Measurements from ENCODE around the gene RARB. TPM values are rescaled to one million over a fixed set of nuclear protein-coding genes. Genes with fewer than 3 reads are reported as not detected.

The RARB gene
- total RNA-seq, 1 donor from 2014 or later, result not detected

DNA sequence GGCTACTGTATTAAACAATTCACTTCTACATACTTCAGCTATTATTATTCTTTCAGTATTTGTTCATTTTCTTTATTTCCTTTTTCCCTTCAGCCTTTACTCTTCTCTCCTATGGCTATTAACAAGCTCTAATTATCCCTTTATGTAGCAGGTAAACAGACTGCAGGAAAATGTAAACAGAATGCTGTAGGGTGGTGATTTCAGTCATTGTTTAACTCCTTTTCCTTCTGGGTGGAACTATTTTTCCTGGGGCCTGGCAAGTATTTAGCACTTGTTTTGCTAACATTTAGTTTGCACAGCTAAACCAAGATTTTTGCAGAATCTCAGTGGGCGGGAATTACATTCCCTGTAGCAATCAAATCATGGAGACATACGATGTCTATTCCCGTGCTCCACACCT lies 14.4 kb downstream of the RARB start:
- no peak overlapping the region for H3K4me3 Mint-ChIP-seq
- H3K4me1 Mint-ChIP-seq (ENCODE audit: low read depth), result no peaks in the 10 kb centered on the region
- H3K36me3 Mint-ChIP-seq (ENCODE audit: low read depth), result no peaks in the 10 kb centered on the region
- H3K27ac Mint-ChIP-seq, result no peak overlapping the region
- H3K27me3 Mint-ChIP-seq (ENCODE audit: insufficient read depth), result peaks cover 2% of the 10 kb centered on the region
- intact Hi-C loops (cut with micrococcal nuclease), result loop anchor here (10.0 kb wide), 1 partner anchor 152 kb away; no protein-coding TSS in a partner anchor
- no peak for DNase-seq (ENCODE audit: low spot score)
- H3K9me3 Mint-ChIP-seq, result no peaks in the 10 kb centered on the region

DNA sequence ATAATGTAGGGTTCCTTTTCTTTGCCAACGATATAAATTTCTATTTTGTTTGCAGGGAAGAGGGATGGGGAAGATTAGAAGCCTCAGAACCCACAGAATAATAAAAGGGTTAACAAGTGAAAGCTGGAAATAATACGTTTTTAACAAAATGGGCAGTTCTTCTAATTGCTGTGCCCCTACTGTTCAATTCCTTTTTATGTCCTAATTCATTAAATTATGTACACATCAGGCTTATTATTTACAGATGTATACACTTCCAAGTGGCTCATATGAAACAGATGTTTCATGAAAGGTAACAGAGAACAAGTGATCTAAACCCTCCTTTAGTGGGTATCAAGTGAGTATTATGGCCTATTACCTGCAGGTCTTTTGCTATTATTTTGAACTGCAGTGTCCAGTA lies 16.2 kb downstream of the RARB start:
- Mint-ChIP-seq H3K36me3 (ENCODE audit: low read depth) (no peaks in the 10 kb centered on the region), H3K4me1 (ENCODE audit: low read depth) (no peaks in the 10 kb centered on the region), H3K27me3 (ENCODE audit: insufficient read depth) (peaks cover 2% of the 10 kb centered on the region), H3K27ac (no peak overlapping the region), H3K9me3 (no peaks in the 10 kb centered on the region), H3K4me3 (no peak overlapping the region)
- intact Hi-C loops (cut with micrococcal nuclease), result loop anchor here (10.0 kb wide), 1 partner anchor 151 kb away; no protein-coding TSS in a partner anchor
- no peak for DNase-seq (ENCODE audit: low spot score)

DNA sequence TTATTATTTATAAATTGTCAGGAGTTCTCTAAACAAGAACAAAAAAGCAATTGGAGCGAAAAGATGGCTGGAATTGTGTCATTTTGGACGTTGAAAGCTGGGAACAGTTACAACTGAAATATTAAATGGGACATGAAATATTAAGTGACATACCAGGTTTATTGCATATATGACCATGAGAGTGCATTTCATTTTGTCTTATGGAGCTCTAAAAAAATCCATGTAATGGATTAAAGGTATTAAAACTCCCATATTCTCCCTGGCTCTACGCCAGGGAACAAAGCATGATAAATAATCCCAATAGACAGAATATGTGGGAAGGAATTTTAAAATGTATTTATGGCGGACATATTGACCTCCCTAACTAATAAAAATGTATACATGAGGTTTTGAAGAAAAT lies 17.7 kb downstream of the RARB start:
- DNase-seq (ENCODE audit: low spot score), result no peak
- Mint-ChIP-seq H3K36me3 (ENCODE audit: low read depth) (no peaks in the 10 kb centered on the region), H3K4me3 (no peak overlapping the region), H3K4me1 (ENCODE audit: low read depth) (no peaks in the 10 kb centered on the region), H3K27ac (no peak overlapping the region), H3K9me3 (no peaks in the 10 kb centered on the region), H3K27me3 (ENCODE audit: insufficient read depth) (peaks cover 2% of the 10 kb centered on the region)
- intact Hi-C loops (cut with micrococcal nuclease), result loop anchor here (10.0 kb wide), 1 partner anchor 149 kb away; no protein-coding TSS in a partner anchor

DNA sequence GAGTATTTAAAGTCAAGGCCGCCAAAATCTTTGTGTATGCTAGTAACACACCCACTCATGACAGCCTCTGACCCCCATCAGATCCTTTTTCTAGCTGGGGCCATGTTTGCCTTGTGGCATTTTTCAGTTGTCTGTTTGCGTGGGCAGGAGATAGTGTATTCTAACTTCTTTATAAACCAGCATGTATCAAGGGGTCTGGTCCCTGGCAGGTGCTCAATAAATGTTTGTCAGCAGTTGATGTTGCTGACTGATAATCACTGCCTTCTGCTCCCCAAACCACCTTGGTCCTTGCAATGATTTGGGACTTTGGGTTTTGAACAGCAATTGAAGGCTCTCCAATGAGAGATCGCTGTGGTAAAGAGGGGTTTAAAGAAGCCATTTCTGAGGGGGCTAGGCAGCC lies 19.2 kb downstream of the RARB start:
- H3K4me3 Mint-ChIP-seq, result no peak overlapping the region
- intact Hi-C loops (cut with micrococcal nuclease), result loop anchor here (10.0 kb wide), 1 partner anchor 148 kb away; no protein-coding TSS in a partner anchor
- H3K27ac Mint-ChIP-seq, result no peak overlapping the region

DNA sequence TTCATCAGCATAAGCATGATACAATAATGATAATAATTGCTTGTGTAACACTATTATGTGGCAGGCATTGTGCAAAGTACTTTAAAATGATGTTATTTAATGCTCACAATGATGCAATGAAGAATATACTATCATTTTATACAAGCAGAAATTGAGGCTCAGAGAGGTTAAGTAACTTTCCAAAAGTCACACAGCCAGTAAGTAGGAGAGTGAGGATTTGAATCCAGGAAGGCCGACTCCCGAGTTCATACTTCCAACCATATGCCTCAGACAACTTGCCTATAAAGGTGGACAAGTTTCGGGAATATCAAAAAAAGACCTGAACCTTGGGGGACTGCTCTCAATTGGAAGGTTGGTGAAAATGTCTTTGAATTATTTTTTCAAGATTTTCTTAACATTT lies 19.9 kb downstream of the RARB start:
- Mint-ChIP-seq H3K4me3 (no peak overlapping the region), H3K27me3 (ENCODE audit: insufficient read depth) (peaks cover 2% of the 10 kb centered on the region), H3K36me3 (ENCODE audit: low read depth) (no peaks in the 10 kb centered on the region), H3K4me1 (ENCODE audit: low read depth) (no peaks in the 10 kb centered on the region), H3K27ac (no peak overlapping the region), H3K9me3 (no peaks in the 10 kb centered on the region)
- intact Hi-C loops (cut with micrococcal nuclease), result loop anchor here (10.0 kb wide), 1 partner anchor 147 kb away; no protein-coding TSS in a partner anchor
- no peak for DNase-seq (ENCODE audit: low spot score)

More for the DNA sequence above, 19.2 kb downstream of the RARB start:
- DNase-seq (ENCODE audit: low spot score), result no peak
- peaks cover 2% of the 10 kb centered on the region for H3K27me3 Mint-ChIP-seq (ENCODE audit: insufficient read depth)
- H3K4me1 Mint-ChIP-seq (ENCODE audit: low read depth), result no peaks in the 10 kb centered on the region
- H3K36me3 Mint-ChIP-seq (ENCODE audit: low read depth), result no peaks in the 10 kb centered on the region
- no peaks in the 10 kb centered on the region for H3K9me3 Mint-ChIP-seq

DNA sequence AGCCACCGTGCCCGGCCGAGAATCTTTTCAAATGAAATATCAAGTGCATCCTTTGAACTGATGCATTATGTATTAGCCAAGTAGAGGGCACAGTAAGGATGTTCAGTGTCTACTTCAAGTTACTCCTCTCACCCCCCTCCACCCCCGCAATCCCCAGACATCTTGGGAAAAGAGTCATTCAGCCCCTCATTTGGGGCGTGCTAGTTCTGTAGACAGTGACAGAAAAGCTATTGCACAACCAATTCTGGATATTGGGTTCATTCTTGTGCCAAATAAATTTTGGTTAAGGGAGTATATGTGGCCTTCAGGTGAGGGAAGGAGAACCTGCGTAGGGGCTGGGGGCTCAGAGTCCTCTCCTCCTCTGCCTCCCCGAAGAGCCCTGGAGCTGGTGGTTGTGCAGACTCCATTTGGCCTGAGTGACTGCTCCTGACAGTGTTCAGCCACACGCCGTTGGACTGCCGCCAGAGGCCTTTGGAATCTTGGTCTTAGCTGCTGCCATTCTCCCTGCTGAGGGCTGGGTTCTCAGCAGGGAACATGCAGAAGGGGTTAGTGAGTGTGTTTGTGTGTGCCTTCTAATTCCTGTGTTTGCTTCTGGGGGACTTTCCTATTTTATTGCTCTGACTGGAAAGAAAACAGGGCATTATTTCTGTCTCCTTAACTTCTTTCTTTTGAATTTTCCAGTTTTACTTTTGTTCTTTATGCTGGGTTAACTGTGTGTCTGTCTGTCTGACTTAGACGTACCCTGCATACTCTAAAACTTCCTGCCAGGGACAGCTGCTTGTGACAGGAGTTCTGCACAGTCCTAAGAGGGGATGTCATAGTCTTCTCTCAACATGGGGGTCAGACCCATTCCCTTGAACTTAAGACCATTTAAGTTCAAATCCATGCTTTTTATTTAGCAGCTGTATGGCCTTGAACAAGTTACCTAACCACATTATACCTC lies 21.0 kb downstream of the RARB start:
- intact Hi-C loops (cut with micrococcal nuclease), result loop anchor here (10.0 kb wide), 1 partner anchor 146 kb away; no protein-coding TSS in a partner anchor
- no peak overlapping the region for H3K4me3 Mint-ChIP-seq
- no peak for DNase-seq (ENCODE audit: low spot score)
- no peaks in the 10 kb centered on the region for H3K36me3 Mint-ChIP-seq (ENCODE audit: low read depth)
- H3K27me3 Mint-ChIP-seq (ENCODE audit: insufficient read depth), result peaks cover 2% of the 10 kb centered on the region
- no peak overlapping the region for H3K27ac Mint-ChIP-seq
- no peaks in the 10 kb centered on the region for H3K4me1 Mint-ChIP-seq (ENCODE audit: low read depth)
- H3K9me3 Mint-ChIP-seq, result no peaks in the 10 kb centered on the region

DNA sequence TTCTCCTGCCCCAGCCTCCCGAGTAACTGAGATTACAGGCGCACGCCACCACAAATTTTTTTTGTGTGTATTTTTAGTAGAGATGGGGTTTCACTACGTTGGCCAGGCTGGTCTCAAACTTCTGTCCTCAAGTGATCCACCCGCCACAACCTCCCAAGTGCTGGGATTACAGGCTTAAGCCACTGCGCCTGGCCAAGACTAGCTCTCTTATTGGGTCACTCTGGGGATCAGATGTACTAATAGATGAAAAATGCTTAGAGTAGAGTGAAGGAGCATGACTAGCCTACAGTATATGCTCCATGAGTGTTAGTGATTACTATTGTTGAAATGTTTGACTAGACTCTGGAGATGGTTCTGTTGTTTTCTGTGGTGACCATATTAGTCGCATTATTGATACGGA lies 21.8 kb downstream of the RARB start:
- no peaks in the 10 kb centered on the region for H3K9me3 Mint-ChIP-seq
- intact Hi-C loops (cut with micrococcal nuclease), result loop anchor here (10.0 kb wide), 1 partner anchor 145 kb away; no protein-coding TSS in a partner anchor

DNA sequence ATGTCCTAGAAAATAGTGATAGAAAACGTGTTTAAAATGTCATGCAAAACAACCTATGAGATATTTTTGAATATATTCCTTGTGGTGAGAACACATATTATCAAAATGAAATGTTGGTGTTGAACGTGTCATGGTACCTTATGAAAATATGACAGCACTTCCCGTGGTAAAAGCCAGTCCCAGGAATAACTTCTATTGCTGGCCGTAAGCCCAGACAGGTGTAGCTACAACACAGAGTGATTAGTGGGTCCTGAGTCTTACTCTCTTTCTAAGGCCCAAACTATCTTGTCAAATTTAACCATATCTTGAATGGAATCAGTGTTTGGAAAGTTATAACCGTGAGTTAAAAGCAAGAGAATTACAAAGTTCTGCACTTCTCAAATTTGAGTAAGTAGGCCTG lies 24.1 kb downstream of the RARB start:
- Mint-ChIP-seq H3K27ac (no peak overlapping the region), H3K36me3 (ENCODE audit: low read depth) (no peaks in the 10 kb centered on the region), H3K9me3 (no peaks in the 10 kb centered on the region), H3K4me3 (no peak overlapping the region), H3K4me1 (ENCODE audit: low read depth) (no peaks in the 10 kb centered on the region), H3K27me3 (ENCODE audit: insufficient read depth) (no peaks in the 10 kb centered on the region)
- intact Hi-C loops (cut with micrococcal nuclease), result no loop called here
- no peak for DNase-seq (ENCODE audit: low spot score)

More for the DNA sequence above, 21.8 kb downstream of the RARB start:
- H3K4me1 Mint-ChIP-seq (ENCODE audit: low read depth), result no peaks in the 10 kb centered on the region
- no peak overlapping the region for H3K27ac Mint-ChIP-seq
- no peak overlapping the region for H3K4me3 Mint-ChIP-seq
- no peak for DNase-seq (ENCODE audit: low spot score)
- peaks cover 2% of the 10 kb centered on the region for H3K27me3 Mint-ChIP-seq (ENCODE audit: insufficient read depth)
- no peaks in the 10 kb centered on the region for H3K36me3 Mint-ChIP-seq (ENCODE audit: low read depth)

DNA sequence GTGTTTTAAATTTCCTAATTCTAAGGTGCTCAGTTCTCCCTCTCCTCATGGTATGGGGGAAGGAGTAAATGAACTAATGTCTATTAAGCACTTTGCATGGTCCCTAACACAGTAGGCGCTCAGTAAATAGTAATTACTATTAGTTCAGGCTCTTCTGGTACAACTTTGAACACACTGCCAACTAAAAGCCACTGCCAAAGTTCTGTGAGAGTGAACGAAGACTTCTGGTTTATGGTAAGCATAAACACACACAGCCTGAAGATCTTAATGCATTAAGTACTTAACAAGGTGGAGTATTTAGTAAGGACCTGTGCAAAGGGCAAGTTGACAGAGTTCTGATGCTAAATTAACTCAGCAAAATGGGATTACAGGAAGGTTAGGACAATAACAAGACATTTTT lies 24.7 kb downstream of the RARB start:
- no peak overlapping the region for H3K4me3 Mint-ChIP-seq
- intact Hi-C loops (cut with micrococcal nuclease), result no loop called here
- no peaks in the 10 kb centered on the region for H3K27me3 Mint-ChIP-seq (ENCODE audit: insufficient read depth)
- DNase-seq (ENCODE audit: low spot score), result no peak
- no peaks in the 10 kb centered on the region for H3K36me3 Mint-ChIP-seq (ENCODE audit: low read depth)
- no peak overlapping the region for H3K27ac Mint-ChIP-seq
- H3K4me1 Mint-ChIP-seq (ENCODE audit: low read depth), result no peaks in the 10 kb centered on the region
- H3K9me3 Mint-ChIP-seq, result no peaks in the 10 kb centered on the region

DNA sequence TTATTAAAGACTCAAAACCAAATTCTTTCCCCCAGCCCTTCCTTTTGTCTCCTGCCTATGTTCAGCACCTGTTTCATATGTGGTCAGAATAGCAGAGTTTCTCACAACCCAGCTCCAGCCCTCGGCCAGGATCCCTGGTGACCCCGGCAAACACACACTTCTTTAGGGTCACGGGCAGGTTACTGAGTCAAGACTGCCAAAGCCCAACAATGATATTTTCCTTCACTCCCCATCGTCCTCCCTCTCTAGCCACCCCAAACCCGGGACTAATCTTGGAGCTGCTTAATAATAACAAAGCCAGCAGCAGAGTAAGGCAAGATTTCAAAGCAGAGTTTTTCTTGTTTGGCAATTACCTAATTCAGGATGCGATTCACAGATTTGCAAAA lies 25.5 kb downstream of the RARB start:
- Mint-ChIP-seq H3K36me3 (ENCODE audit: low read depth) (no peaks in the 10 kb centered on the region), H3K27me3 (ENCODE audit: insufficient read depth) (no peaks in the 10 kb centered on the region), H3K27ac (no peak overlapping the region), H3K4me3 (no peak overlapping the region), H3K4me1 (ENCODE audit: low read depth) (no peaks in the 10 kb centered on the region), H3K9me3 (no peaks in the 10 kb centered on the region)
- DNase-seq (ENCODE audit: low spot score), result no peak
- intact Hi-C loops (cut with micrococcal nuclease), result no loop called here

DNA sequence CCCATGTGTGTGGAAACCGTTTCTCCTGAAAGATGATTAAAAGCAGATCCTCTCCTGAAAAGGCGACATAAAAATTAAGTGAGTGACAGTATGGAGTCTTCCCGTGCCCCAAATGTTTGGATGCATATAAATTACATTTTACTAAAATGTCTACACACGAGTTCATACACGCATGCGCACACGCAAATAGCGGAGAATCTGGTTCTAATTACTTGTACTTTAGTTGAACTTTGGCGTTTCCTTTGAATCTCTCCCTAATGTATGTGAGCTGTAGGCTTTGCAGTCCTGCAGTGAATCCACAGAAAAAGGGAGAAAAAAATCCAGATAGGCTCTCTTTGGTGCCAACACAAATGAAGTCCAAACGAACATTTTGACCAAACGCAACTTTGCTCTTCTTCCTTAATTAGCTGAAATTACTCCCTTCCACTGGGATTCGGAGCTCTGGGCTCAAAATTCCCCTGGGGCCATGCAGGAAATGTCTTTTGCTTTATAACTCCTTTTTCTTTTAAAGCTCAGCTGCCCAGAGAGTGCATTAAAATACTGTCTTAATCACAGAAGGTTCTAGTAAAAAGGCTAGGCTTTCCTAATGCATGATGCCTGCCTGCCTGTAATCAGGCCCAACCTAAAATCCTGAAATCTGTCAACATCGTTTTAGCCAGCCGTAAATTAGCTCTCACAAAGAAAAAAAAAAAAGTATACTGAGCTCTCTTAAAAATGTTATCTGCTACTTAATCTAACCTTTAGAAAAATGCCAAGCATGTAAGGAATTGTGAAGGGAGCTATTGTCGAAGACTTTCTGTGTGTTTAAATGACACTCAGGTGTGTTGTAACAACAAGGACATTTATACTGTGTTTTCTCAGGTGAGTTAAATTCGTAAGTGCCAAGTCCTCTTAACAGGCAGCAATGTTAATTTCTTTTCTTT lies 26.2 kb downstream of the RARB start:
- no peaks in the 10 kb centered on the region for H3K27me3 Mint-ChIP-seq (ENCODE audit: insufficient read depth)
- no peak overlapping the region for H3K4me3 Mint-ChIP-seq
- H3K4me1 Mint-ChIP-seq (ENCODE audit: low read depth), result no peaks in the 10 kb centered on the region
- H3K27ac Mint-ChIP-seq, result no peak overlapping the region
- no peaks in the 10 kb centered on the region for H3K9me3 Mint-ChIP-seq
- no peaks in the 10 kb centered on the region for H3K36me3 Mint-ChIP-seq (ENCODE audit: low read depth)
- intact Hi-C loops (cut with micrococcal nuclease), result no loop called here
- no peak for DNase-seq (ENCODE audit: low spot score)

DNA sequence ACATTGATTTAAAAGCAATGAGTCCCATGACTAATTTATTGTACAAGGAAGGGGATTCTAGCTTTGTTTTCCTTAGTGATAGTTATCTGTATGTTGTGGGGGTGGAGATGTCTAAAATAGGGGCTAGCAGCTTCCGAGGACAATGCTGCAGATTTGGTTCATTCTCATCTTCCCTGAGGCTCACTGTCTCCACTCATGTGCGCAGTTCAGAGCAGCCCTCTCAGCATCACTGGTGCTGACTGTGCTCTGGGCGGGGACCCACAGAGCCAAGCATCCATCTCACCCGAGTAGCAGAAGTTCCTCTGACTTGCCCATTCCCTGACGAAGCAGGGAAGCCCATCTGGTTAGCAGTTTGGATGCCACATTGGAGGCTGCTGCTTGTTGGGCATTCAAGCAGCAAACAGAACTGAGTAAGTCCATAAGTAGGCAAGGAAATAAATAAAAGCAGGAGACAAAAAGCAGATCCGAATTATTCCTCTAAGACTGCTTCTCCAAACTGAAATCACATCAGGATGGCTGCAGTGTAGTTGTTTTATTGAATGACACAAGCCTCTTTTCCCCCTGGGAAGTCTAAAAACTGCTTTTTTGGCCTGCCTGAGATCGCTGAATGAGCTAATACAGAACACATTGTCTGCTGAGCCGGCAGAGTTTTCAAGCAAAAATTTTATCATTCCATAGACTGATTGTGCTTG lies 27.5 kb downstream of the RARB start:
- H3K4me1 Mint-ChIP-seq (ENCODE audit: low read depth), result peaks cover under 1% of the 10 kb centered on the region
- H3K9me3 Mint-ChIP-seq, result no peaks in the 10 kb centered on the region
- H3K27ac Mint-ChIP-seq, result no peak overlapping the region
- no peak for DNase-seq (ENCODE audit: low spot score)
- intact Hi-C loops (cut with micrococcal nuclease), result no loop called here
- H3K4me3 Mint-ChIP-seq, result no peak overlapping the region
- H3K36me3 Mint-ChIP-seq (ENCODE audit: low read depth), result no peaks in the 10 kb centered on the region
- H3K27me3 Mint-ChIP-seq (ENCODE audit: insufficient read depth), result no peaks in the 10 kb centered on the region

All from activated T-helper 1 cell treated with anti-CD3 and anti-CD28 coated beads, Interleukin-12 subunit alpha, Interleukin-12 subunit beta, Interleukin-2, Interleukin-4 antibody, amounts not matched to agents 30 ng/mL and 10 ng/mL and 1 ng/mL, durations not matched to agents 14 hours and 24 hours and 36 hours (primary cell).